Erythroblast (primary cell): ENCODE measurements around the gene SSUH2.

ENCODE experiments used
- GATA1 ChIP-seq: IDR thresholded peaks from 2 replicates; pipeline ENCODE4 v1.6.1; 2011; ENCODE audit warnings: low read depth, mild to moderate bottlenecking, control low read depth, low read length, moderate library complexity
- POLR2A ChIP-seq: IDR thresholded peaks from 2 replicates; pipeline ENCODE4 v1.6.1; 2011; ENCODE audit warnings: mild to moderate bottlenecking, low read length

GRCh38 chr3:8618950-8619349, 25.6 kb downstream of the SSUH2 start:
- TF ChIP-seq POLR2A (no peak), GATA1 (no peak)
